ENCODE measurements around the gene MARCHF5.

GRCh38 chr10:92263396-92263795 is 27.6 kb upstream of the MARCHF5 start:
- TF ChIP-seq CTCF (conservative IDR thresholded peaks at IDR 0.05 in 1 of 2, IDR thresholded peaks at IDR 0.05 in 1 of 2; ENCODE audit: low read depth in 1 of 2, low read length in 2 of 2) (no peak), EZH2 (IDR thresholded peaks at IDR 0.05; ENCODE audit: low read length, missing control alignments) (no peak)
